Esophagus muscularis mucosa (tissue), 3 donors: ENCODE measurements around the gene GMDS.

Experiments
- EP300 ChIP-seq: sonication (generic); formaldehyde crosslinking; IDR thresholded peaks from one replicate; pipeline ENCODE4 v1.6.1; 2017; ENCODE audit warnings: antibody characterized with exemption
- TF ChIP-seq, protein P1 (sequence below), 3 experiments: fragments of 200-600 bp in 2 of 3; fragments of 450-650 bp in 1 of 3; sonication (generic) in 2 of 3; IDR thresholded peaks; one replicate each; pipeline ENCODE4 v1.5.1; 2017 to 2019; ENCODE audit warnings: antibody characterized with exemption in 3 of 3, mild to moderate bottlenecking in 2 of 3, moderate library complexity in 1 of 3

DNA sequence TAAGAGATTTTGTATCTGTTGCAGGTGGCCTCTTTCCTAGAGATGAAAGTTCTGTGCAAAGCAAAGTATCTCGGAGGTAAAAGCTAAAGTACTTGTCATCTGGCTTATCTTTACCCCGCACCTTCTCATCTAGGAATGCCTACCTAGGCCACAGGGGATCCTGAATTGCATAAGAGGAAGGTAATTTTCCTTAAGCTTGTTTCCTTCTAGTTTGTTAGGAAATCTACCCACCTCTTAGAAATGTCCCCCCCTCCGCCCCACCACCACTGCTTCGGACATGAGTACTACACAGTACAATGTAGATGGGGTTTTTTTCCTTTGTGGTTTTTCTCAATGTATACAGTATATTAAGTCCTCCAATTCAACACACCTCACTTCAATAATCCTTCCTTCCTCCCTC is 614.2 kb downstream of the GMDS start:
- TF ChIP-seq, protein P1, sequence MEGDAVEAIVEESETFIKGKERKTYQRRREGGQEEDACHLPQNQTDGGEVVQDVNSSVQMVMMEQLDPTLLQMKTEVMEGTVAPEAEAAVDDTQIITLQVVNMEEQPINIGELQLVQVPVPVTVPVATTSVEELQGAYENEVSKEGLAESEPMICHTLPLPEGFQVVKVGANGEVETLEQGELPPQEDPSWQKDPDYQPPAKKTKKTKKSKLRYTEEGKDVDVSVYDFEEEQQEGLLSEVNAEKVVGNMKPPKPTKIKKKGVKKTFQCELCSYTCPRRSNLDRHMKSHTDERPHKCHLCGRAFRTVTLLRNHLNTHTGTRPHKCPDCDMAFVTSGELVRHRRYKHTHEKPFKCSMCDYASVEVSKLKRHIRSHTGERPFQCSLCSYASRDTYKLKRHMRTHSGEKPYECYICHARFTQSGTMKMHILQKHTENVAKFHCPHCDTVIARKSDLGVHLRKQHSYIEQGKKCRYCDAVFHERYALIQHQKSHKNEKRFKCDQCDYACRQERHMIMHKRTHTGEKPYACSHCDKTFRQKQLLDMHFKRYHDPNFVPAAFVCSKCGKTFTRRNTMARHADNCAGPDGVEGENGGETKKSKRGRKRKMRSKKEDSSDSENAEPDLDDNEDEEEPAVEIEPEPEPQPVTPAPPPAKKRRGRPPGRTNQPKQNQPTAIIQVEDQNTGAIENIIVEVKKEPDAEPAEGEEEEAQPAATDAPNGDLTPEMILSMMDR (IDR thresholded peaks at IDR 0.05) = no peak
- no peak for TF ChIP-seq EP300
